ENCODE data around the gene APH1A.
"Not testable (repeated sequence)": the region's sequence is repeated elsewhere in the genome, so short reads cannot be mapped to it uniquely, and the experiment has no call there.

APH1A gene

DNA sequence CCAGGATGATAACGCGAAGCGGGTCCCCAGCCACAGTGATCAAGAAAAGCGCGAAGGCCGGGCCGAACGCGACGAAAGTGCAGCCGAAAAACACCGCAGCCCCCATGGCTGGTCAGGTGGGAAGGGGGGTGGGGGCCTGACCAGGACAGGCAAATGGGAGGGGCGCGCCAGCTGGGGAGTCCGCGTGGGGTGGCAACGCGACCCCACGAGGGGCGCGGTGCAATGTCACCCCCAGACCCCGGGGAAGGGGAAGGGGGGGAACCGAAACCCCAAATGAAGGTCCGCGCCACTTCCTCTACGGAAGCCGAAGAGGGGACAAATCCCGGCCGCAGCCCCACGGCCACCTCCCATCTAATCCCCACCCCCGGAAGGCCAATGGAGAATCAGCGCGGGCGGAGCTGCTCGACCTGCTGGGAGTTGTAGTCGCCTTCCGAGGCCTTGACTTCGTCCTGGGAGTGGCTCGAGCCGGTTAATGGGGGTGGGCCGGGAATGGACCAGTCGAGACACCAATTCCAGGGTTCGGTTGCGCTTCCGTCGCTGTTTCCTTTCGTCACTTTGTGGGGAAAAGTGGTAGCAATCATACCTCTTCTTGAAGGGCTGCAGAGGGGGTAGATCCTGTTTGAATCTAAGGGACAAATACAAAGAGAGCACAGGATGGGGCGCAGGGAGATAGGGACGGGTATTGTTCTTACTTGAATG lies at the start of gene APH1A:
APH1A (minus strand) TSS at position 312 of the 699 bp plus-strand sequence; CDS start at position 106, 206 bp downstream.
- peak; percentile 98 for DNase-seq (ENCODE audit: low spot score)

DNA sequence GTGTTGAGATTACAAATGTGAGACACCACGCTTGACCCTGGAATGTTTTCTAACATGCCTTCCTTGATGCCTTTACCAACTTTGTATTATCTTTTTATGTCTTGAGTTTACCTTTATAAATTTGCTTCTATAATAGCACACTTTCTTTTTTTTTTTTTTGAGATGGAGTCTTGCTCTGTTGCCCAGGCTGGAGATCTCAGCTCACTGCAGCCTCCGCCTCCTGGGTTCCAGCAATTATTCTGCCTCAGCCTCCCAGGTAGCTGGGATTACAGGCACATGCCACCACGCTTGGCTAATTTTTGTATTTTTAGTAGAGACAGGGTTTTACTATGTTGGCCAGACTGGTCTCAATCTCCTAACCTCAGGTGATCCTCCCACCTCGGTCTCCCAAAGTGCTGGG lies 45.9 kb upstream of the APH1A start:
- not testable (repeated sequence) for DNase-seq (ENCODE audit: low spot score)

DNA sequence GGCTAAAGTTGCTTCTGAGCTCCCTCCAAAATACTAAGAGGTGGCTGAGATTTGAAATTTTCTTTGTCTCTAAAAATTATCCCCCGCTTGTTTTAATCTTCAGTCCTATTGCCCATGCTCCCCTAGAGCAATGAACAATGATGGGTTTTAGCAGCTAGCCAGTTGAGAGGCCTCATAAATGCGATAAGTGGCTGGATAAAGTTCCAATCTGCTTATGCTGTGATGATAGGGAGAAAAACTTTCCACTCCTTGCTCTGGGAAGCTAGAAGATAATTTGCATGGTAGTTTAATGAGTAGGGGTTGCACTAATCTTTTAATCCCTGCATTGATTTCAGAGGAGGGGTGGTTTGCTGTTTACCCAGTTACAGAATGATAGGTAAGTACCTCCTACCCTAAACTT lies 42.9 kb upstream of the APH1A start:
- no peak for DNase-seq (ENCODE audit: low spot score)

DNA sequence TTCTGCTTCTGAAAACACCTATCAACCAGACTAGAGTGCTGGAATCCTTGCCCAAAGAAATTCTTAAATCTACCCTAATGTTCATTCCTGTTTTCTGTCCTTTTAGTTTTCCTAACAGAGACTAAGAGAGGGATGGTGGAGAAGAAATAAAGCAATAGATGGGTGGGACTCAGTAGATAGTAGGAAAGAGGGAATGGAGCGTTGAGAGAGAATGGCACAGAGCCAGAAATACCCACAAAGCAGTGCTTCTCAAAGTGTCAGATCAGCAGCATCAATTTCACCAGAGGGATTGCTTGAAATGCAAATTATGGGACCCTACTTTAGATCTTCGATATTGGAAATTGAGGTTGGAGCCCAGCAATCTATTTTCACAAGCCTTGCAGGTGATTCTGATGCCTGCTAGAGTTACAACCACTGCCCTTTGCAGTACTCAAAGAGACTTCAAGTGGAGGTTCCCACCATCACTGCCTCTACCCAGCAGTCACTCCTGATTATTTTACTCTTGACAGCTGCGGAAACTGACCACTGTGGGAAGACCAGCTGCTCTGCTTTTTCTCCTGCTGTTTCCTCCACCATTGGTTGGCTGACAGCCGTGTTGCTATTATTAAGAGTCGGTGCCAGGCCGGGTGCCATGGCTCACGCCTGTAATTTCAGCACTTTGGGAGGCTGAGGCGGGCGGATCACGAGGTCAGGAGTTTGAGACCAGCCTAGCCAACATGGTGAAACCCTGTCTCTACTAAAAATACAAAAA lies 41.1 kb upstream of the APH1A start:
- DNase-seq (ENCODE audit: low spot score): no peak

DNA sequence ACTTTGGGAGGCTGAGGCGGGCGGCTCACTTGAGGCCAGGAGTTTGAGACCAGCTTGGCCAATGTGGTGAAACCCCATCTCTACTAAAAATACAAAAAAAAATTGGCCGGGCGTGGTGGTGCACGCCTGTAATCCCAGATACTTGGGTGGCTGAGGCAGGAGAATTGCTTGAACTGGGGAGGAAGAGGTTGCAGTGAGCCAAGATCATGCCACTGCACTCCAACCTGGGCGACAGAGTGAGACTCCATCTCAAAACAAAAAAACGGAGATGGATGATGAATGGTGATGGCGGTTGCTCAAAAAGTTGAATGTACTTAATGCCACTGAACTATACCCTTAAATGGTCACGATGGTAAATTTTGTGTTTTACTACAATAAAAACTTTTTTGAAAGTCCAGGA lies 39.8 kb upstream of the APH1A start:
- not testable (repeated sequence) for DNase-seq (ENCODE audit: low spot score)

DNA sequence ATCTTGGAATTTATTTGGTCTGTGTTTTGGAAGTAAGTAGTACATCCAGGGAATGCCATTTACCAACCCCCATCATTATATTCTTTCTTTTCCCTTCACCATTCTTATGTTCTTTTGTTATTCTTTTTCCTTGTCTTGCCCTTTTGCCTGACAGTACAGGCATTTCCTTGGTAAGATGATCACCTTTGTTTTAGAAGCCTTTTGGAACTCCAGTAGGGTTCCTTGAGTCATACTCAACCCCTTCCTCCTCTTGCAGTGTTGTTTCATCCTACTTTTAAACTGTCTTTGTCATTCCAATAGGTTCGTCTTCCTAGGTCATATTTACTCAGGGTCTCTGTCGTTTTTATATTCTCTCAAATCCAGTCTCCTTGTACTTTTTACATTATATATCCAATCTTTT lies 34.1 kb upstream of the APH1A start:
- no peak for DNase-seq (ENCODE audit: low spot score)

DNA sequence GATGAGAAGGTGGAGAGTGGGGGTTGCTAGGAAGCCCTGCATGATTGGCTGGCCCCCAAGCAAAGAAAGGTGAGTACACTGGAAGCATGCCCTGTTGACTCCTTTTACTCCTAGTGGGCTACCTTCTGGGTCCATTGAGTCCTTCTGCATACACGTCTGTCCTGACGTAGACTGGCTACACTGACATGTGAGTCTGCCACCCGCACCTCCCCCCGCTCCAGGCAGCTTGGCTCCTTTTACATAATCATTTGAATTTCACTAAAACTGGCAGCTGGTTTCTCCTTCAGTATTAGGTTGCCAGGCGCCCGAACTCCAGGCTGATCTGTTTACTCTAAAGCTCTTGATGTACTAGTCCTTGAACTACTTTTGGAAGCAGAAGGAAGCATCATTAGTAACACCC lies 33.5 kb upstream of the APH1A start:
- DNase-seq (ENCODE audit: low spot score): no peak

DNA sequence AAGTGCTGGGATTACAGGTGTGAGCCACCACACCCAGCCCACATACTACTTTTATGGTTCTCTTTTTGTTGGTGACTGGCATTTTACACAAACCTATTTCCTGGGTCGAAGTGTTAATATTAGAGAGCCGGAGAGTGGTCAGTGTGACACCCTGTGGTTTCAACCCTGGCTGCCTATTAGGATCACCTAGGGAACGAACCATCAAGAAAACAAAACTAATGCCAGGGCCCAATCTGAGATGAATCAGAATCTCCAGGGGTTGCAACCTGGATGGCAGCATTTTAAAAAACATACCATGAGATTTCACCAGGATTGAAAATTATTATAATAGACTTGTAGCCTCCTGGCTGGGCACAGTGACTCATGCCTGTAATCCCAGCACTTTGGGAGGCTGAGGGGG lies 30.9 kb upstream of the APH1A start:
- DNase-seq (ENCODE audit: low spot score): no peak

DNA sequence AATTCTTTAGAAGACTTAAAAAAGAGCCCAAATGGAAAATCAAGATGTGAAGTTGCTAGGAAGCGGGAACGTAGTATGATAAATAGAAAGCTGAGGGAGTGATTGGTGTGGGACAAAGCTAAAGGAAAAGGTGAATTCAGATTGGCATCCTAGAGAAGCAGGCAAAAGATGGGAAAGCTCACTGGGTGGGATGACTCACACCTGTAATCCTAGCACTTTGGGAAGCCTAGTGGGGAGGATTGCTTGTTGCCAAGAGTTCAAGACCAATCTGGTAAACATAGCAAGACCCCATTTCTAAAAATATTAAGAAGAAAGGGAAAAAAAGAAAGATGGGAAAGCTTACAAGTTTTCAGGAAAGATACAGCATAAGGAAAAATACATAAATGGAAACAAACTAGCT lies 26.7 kb upstream of the APH1A start:
- DNase-seq (ENCODE audit: low spot score): no peak

DNA sequence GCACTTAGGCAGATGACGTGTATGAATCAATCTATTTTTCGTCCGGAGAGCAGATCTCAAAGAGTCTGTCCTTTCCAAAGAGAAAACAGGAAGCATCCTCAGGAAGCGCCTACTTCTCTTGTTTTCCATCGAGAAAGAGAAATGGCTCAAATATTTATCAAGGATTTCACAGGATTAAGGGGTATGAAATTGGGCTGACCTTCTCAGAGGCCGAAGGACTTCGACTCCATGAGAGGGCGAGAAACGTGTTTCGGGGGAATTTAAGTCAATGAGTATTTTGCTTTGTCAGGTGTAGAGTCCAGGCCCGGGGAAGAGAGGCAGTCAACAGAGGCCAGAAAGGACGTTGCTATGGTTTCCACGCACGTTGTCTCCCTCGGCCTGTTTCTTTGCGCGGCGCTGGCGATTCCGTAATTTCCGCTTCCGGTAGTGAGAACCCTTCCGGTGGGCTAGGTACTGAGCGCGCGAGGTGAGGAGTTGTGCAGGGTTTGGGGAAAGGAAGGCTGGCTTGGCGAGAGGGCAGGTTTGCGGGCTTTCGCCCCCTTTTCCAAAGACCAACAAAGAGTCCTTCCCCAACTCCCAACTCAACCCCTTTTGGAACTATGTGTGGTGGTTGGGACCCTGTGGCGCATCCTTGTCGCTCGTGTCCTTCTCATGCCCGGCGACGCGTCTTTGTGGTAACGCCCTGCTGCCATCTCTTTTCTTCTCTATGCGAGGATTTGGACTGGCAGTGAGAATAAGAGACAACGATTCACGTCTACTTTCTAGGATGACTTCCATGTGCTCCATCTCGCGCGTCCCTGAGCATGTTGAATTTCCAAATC lies 24.8 kb upstream of the APH1A start, which contains the start of gene MRPS21:
MRPS21 (plus strand) TSS at position 429 of the 821 bp plus-strand sequence. CDS start 506 bp downstream, outside the sequence.
- peak; percentile 91 for DNase-seq (ENCODE audit: low spot score)

DNA sequence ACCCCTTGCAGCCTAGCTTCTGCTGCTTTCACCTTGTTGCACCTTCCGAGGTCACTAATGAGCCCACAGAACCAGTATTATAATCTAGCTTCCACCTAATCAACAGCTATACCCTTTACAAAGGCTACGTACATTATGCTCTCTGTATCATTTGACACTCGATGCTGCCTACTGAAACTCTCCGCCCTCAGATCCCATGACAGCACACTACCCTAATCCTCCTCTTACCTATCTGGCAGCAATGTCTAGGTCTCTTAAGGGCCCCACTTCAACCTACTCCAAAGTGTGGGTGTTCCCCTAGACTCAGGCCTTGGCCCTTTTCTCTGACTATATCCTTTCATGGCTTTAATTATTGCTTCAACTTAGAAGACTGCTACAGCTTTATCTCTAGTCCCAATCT lies 20.0 kb upstream of the APH1A start:
- no peak for DNase-seq (ENCODE audit: low spot score)

DNA sequence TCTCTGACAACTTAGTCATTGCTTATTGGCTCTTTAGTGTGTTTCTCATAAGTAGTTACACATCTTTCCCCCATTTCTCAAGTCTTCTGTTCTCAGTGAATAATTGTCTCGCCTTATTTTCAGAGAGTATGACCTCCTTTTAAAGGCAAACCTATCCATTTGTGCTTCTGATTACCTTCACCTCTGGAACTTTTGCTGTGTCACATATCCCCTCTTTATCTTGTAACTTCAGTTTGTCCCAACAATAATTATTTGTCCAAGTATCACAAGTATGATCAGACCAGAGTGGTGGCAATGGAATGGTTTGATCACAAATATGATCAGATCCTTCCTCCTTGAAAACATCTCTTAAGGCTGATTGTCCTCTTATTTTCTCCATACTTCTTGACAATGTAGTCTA lies 19.6 kb upstream of the APH1A start:
- no peak for DNase-seq (ENCODE audit: low spot score)

DNA sequence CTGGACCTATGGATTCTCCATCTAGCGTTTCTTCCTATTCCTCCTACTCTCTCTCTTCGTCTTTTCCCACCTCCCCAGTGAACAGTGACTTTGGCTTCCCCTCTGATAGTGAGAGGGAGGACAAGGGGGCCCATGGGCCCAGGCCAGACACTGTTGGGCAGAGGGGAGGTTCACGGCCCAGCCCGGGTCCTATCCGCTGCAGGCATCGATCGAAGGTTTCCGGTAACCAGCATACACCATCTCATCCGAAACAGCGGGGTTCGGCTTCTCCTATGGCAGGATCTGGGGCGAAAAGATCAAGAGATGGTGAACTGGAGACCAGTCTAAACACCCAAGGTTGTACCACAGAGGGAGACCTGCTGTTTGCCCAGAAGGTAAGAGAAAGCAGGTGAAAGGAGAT lies 14.4 kb upstream of the APH1A start:
- no peak for DNase-seq (ENCODE audit: low spot score)

DNA sequence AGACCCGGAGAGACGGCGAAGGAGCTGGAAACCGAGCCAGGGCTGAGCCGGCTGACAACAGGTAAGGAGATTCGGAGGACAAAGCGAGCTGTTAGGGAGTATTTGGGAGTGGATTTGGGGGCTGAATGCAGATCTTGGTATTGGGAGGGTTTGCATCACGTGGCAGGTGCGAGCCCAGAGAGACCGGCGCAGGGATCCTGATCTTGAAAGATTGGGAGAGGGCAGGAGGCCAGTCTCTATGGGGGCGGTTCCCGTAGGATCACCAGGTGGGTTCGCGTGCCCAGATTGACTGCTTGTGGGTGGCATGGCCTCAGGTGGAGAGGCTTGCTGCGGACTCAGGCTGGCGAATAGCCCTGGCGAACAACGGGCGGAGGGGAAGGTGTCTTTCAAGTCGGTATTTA lies 13.7 kb upstream of the APH1A start:
- DNase-seq (ENCODE audit: low spot score): no peak

DNA sequence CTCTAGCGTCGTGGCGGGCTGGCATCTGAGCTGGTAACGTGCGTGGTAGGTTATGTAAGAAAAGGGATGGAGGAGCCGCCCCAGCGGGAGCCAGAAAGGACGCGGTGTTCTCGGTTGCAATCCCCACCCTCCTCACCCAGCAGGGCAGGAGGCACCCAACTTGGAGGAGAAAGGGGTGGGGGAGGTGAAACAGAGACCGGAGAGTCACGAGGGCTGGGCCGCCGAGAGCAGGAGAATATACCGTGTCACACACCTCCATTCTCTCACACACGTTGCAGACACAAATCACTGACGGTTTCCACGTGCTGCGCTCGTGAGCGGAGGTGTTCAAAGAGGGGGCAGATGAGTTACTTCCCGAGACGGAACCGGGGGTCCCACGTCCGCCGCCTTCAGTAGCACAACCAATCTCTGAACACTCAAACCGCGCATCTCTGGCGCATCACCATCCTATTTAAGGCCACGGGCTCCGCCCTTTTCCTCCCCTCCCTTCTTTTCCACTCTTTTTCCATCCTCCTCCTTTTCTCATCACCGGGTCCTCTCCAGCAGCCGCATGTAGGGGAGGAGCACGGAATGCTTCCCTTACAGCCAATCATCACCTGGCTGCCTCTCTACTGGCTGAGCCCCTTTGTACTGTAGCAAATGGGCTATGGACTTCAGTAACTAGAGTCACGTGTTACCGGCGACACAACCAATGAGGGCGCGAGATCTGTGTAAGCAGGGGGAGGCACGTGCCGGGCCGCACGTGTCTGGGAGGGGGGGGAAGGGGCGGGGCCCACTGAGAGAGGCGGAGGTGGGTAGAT lies 13.1 kb upstream of the APH1A start, which contains the start of gene CIART:
CIART (plus strand) TSS at position 797 of the 800 bp plus-strand sequence. CDS start 714 bp downstream, outside the sequence.
- peak; percentile 95 for DNase-seq (ENCODE audit: low spot score)

DNA sequence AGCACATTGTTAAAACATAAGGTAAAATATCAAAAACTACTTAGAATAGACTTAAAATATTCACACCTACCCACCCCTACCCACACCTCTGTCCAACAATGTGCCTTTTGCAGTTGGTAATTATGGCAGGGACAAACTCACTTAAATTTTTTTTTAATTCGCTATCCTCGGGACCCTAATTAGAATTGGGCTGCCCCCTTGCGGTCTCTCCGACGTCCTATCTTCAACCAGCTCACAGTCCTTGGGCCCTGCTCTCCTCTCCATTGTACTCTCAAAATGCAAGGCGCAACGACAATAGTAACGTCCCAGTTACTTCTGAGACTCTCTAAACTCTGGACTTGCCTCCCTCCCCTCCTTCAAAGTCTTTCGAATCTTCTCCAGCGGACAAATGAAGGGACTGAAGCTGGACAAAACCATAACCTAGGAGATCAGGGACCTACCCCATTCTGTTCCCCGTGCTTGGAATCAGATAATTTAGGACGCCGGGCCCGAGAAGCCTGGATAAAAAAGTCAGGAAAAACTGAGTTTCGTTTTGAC lies 12.5 kb upstream of the APH1A start:
- peak; percentile 67 for DNase-seq (ENCODE audit: low spot score)

DNA sequence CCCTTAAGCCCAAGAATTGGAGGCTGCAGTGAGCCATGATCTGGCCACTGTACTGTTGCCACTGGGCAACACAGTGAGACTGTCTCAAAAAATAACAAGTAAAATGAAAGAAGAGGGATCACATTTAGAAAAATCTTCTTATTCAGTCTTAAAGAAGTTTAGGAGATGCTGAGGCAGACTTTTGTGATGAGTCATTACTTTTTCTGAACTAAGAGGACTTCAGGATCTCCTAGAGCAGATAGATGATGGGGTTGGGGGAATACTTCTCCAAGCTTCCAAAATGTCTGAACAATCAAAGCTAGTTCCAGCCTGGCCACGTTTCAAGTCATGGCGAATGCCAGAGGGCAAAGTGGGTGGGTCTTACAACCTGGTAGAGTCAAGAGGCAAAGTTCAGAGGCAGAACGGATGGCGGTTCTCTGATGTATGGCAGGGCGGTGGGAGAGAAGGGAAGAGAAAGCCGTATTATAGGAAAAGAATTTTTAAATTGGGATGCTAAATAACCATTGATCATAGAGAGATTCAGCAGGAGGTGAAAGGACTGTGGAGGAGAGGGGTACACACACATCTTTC lies 11.4 kb upstream of the APH1A start:
- no peak for DNase-seq (ENCODE audit: low spot score)

DNA sequence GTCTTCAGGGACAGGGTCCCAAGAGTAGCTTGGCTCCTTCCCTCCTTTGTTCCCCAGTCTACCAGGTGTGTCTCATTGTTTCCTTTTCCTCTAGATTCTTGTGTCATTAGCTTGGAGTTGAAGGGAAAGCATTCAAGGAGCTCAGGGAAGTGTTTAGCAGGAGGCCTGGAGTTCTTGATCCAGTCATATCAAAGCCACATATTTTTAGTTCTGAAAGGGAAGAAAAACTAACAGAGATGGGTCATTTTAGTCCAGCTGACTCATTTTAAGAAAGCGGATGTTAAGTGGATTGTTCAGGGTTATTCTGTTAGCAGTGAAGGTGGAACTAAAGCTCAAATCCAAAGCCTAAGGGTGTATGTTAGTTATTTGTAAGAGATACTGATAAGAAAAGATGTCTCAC lies 4.5 kb upstream of the APH1A start:
- no peak for DNase-seq (ENCODE audit: low spot score)

DNA sequence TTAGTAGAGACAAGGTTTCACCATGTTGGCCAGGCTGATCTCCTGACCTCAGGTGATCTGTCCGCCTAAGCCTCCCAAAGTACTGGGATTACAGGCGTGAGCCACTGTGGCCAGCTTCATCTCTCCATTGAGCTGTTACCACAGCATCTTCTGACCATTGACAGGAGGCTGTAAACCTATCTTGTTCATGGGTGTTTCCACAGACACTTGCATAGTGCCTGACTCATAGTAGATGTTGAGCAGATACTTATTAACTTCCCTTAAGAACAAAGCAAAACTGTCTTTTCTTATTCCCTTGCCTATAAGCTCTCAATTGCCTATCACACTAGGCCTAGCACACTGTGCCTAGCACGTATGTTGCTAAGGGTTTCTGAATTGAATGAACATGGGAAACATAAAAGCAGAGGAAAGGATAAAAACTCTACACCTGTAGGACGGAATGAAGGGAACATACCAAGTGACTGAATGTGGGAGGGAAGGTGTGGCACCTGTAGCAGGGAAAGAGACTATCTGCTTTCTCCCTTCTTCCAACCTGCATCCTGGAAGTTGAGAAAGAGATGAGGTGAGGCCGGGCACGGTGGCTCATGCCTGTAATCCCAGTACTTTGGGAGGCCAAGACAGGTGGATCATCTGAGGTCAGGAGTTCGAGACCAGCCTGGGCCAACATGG lies 2.6 kb upstream of the APH1A start:
- DNase-seq (ENCODE audit: low spot score): no peak

DNA sequence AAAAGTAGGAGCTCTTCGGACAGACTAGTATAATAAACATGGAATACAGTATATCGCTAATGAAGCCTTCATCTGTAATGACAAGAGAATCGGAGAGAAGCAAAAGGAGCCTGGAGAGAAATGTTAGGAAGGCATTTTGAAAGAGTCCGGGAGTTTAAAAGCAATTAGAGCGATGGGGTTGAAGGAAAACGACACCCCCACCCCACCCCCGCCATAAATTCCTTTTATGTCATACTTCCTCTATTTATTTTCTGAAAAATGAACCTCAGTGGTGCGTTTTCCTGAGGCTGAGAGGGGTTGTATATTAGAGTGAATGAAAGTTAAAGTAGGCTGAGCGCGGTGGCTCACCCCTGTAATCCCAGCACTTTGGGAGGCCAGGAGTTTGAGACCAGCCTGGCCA lies 635 bp upstream of the APH1A start:
- DNase-seq (ENCODE audit: low spot score): no peak

DNA sequence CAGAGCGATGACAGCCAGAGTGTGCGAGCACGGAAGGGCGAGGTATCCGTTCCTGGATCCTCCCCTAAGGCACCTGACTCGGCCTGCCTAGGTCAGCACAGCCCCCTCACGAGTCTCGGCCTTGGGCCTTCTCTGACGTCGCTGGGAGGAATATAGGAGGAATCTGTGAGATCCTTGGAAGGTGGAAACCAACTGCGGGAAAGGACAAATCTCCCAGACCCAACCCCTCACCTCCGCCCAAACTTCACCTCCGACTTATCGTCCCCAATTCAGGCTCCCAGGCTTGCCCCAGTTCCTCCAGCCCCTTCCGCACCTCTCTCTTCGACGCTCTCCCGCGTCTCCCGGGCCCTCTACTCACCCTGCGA lies 494 bp downstream of the APH1A start:
- DNase-seq (ENCODE audit: low spot score): no peak

Data from ecto neural progenitor cell (in vitro differentiated cells).